Loucy (cell line): ENCODE data around the gene KLF13.

Experiments
- H2AFZ ChIP-seq: fragments of 200-600 bp; sonication (generic); 2 replicates; pipeline ENCODE4 v1.6.0; 2016; ENCODE audit warnings: antibody characterized with exemption, mild to moderate bottlenecking, low read length, moderate library complexity
- H3F3A ChIP-seq: fragments of 200-600 bp; 2 replicates; pipeline ENCODE4 v1.6.0; 2016; ENCODE audit warnings: antibody characterized with exemption, low read depth, mild to moderate bottlenecking
- H3K27me3 ChIP-seq: fragments of 200-600 bp; sonication (generic); 2 replicates; pipeline ENCODE4 v1.6.1; 2014; ENCODE audit warnings: low read length, mild to moderate bottlenecking; ENCODE audit not compliant: insufficient read depth, poor library complexity, severe bottlenecking
- H3K36me3 ChIP-seq: fragments of 200-600 bp; sonication (generic); 2 replicates; pipeline ENCODE4 v1.6.1; 2016; ENCODE audit warnings: low read length; ENCODE audit not compliant: insufficient read depth
- H3K4me1 ChIP-seq: fragments of 200-600 bp; sonication (generic); 2 replicates; pipeline ENCODE4 v1.5.1; 2014; ENCODE audit warnings: low read length, mild to moderate bottlenecking; ENCODE audit not compliant: insufficient read depth, poor library complexity, severe bottlenecking
- H3K4me2 ChIP-seq: fragments of 200-600 bp; sonication (generic); 2 replicates; pipeline ENCODE4 v1.6.0; 2014; ENCODE audit warnings: antibody characterized with exemption, low read length, low read depth, mild to moderate bottlenecking; ENCODE audit not compliant: poor library complexity, severe bottlenecking
- H3K4me3 ChIP-seq: fragments of 200-600 bp; sonication (generic); 2 replicates; pipeline ENCODE4 v1.5.1; 2014; ENCODE audit warnings: low read length, mild to moderate bottlenecking, mixed read lengths; ENCODE audit not compliant: poor library complexity, severe bottlenecking
- H3K79me2 ChIP-seq: fragments of 200-600 bp; sonication (generic); 2 replicates; pipeline ENCODE4 v1.6.1; 2014; ENCODE audit warnings: low read length; ENCODE audit not compliant: insufficient read depth
- H3K9ac ChIP-seq: fragments of 200-600 bp; sonication (generic); 2 replicates; pipeline ENCODE4 v1.6.0; 2014; ENCODE audit warnings: mild to moderate bottlenecking, low read depth, low read length, moderate library complexity; ENCODE audit not compliant: poor library complexity, severe bottlenecking
- H3K9me2 ChIP-seq: fragments of 200-600 bp; sonication (generic); replicated peaks from 2 replicates; pipeline ENCODE4 v1.6.1; 2016; ENCODE audit warnings: low read depth, low read length, mixed read lengths
- H3K9me3 ChIP-seq: fragments of 200-600 bp; sonication (generic); 2 replicates; pipeline ENCODE4 v1.6.1; 2014; ENCODE audit warnings: mild to moderate bottlenecking, antibody characterized with exemption, low read length, low read depth; ENCODE audit not compliant: insufficient read depth
- H4K20me1 ChIP-seq: fragments of 200-600 bp; sonication (generic); 2 replicates; pipeline ENCODE4 v1.6.0; 2014; ENCODE audit warnings: antibody characterized with exemption, low read length, mild to moderate bottlenecking; ENCODE audit not compliant: insufficient read depth, poor library complexity, severe bottlenecking
- CTCF ChIP-seq: fragments of 200-600 bp; sonication (generic); conservative IDR thresholded peaks from 2 replicates; pipeline ENCODE4 v1.5.1; 2014; ENCODE audit warnings: mild to moderate bottlenecking, antibody characterized with exemption, low read length
- EZH2phosphoT487 ChIP-seq: fragments of 200-600 bp; IDR thresholded peaks from 2 replicates; pipeline ENCODE4 v1.6.1; 2018; ENCODE audit warnings: antibody characterized with exemption, mild to moderate bottlenecking, moderate library complexity, borderline replicate concordance

KLF13 gene

GRCh38 chr15:31407851-31408250 lies 81.2 kb downstream of the KLF13 start:
- Histone ChIP-seq H3K4me1 (no peaks in the 10 kb centered on the region), H3K9ac (no peak overlapping the region), H2AFZ (no peak overlapping the region), H3K9me3 (peaks cover 6% of the 10 kb centered on the region; the same call in 1 of the 2 replicates), H3K9me2 (no peaks in the 10 kb centered on the region), H3K4me2 (no peak overlapping the region), H3K4me3 (no peak overlapping the region), H3K79me2 (no peaks in the 10 kb centered on the region), H3K36me3 (no peaks in the 10 kb centered on the region), H3K27me3 (no peaks in the 10 kb centered on the region), H4K20me1 (no peaks in the 10 kb centered on the region), H3F3A (no peaks in the 10 kb centered on the region)
- TF ChIP-seq CTCF (no peak), EZH2phosphoT487 (no peak)

GRCh38 chr15:31408724-31409123 lies 82.1 kb downstream of the KLF13 start:
- H3K4me3 ChIP-seq = no peak overlapping the region
- no peak overlapping the region for H3K9ac ChIP-seq
- no peaks in the 10 kb centered on the region for H3K9me2 ChIP-seq
- no peak overlapping the region for H3K4me2 ChIP-seq
- TF ChIP-seq EZH2phosphoT487 (no peak), CTCF (no peak)
- no peaks in the 10 kb centered on the region for H3K36me3 ChIP-seq
- H3F3A ChIP-seq = no peaks in the 10 kb centered on the region
- no peaks in the 10 kb centered on the region for H3K27me3 ChIP-seq
- no peaks in the 10 kb centered on the region for H4K20me1 ChIP-seq
- H3K9me3 ChIP-seq = peaks cover 6% of the 10 kb centered on the region; the same call in 1 of the 2 replicates
- H2AFZ ChIP-seq = no peak overlapping the region
- no peaks in the 10 kb centered on the region for H3K4me1 ChIP-seq
- H3K79me2 ChIP-seq = no peaks in the 10 kb centered on the region

GRCh38 chr15:31409171-31409570 lies 82.5 kb downstream of the KLF13 start:
- TF ChIP-seq EZH2phosphoT487 (no peak), CTCF (no peak)
- Histone ChIP-seq H3K36me3 (no peaks in the 10 kb centered on the region), H2AFZ (no peak overlapping the region), H3K9ac (no peak overlapping the region), H3K27me3 (no peaks in the 10 kb centered on the region), H3K4me1 (no peaks in the 10 kb centered on the region), H3K79me2 (no peaks in the 10 kb centered on the region), H3K9me2 (no peaks in the 10 kb centered on the region), H3F3A (no peaks in the 10 kb centered on the region), H3K9me3 (peaks cover 6% of the 10 kb centered on the region; the same call in 1 of the 2 replicates), H3K4me3 (no peak overlapping the region), H4K20me1 (no peaks in the 10 kb centered on the region), H3K4me2 (no peak overlapping the region)
